Thymus (tissue), 11 donors: ENCODE data around the gene MAOB. TPM values are rescaled to one million over a fixed set of nuclear protein-coding genes. Genes with fewer than 3 reads are reported as not detected.

Experiments
- DNase-seq, 9 donors: peaks; one replicate each; pipeline ENCODE4 v3.0.0-alpha.2; 2013; ENCODE audit warnings: low spot score in 9 of 9, low read depth in 6 of 9, missing footprints in 1 of 9
- H3K27ac ChIP-seq, 2 donors: one replicate each; pipeline ENCODE4 v1.5.1; 2013; ENCODE audit warnings: control low read depth in 1 of 2, low read depth in 1 of 2, low read length in 1 of 2, mild to moderate bottlenecking in 1 of 2, moderate library complexity in 1 of 2
- H3K27me3 ChIP-seq, 2 donors: one replicate each; pipeline ENCODE4 v1.5.1; 2013; ENCODE audit warnings: low read length in 1 of 2; ENCODE audit not compliant: control insufficient read depth in 2 of 2, insufficient read depth in 1 of 2
- H3K36me3 ChIP-seq, 2 donors: one replicate each; pipeline ENCODE4 v1.5.1; 2013; ENCODE audit warnings: low read length in 1 of 2, mild to moderate bottlenecking in 1 of 2, moderate library complexity in 1 of 2; ENCODE audit not compliant: control insufficient read depth in 2 of 2, insufficient read depth in 2 of 2
- H3K4me1 ChIP-seq, 2 donors: one replicate each; pipeline ENCODE4 v1.5.1; 2013; ENCODE audit warnings: low read length in 2 of 2; ENCODE audit not compliant: control insufficient read depth in 2 of 2, insufficient read depth in 2 of 2
- H3K4me3 ChIP-seq, 2 donors: one replicate each; pipeline ENCODE4 v1.5.1; 2013; ENCODE audit warnings: low read length in 2 of 2, control low read depth in 1 of 2, mild to moderate bottlenecking in 1 of 2
- H3K9me3 ChIP-seq, 2 donors: one replicate each; pipeline ENCODE4 v1.5.1; 2013; ENCODE audit warnings: low read length in 1 of 2, mild to moderate bottlenecking in 1 of 2; ENCODE audit not compliant: control insufficient read depth in 2 of 2, insufficient read depth in 1 of 2
- WGBS: extraction: QIAGEN DNeasy Blood & Tissue Kit; methylation state at CpG from one replicate; pipeline ENCODE4 v1.1.7; 2013; 5-methylcytosine and 5-hydroxymethylcytosine counted together
- polyA plus RNA-seq: library from polyadenylated mRNA; stranded (reverse); fragments of 200-250 nt; gene quantifications from one replicate; pipeline ENCODE4 v1.2.3, GENCODE V29; 2013
- total RNA-seq: library from RNA; stranded (reverse); fragments of 120-200 nt; gene quantifications from one replicate; pipeline ENCODE4 v1.2.4, GENCODE V29; 2013
- donor health status: healthy.

MAOB gene
- total and polyA plus RNA-seq, 2 donors: 0.85 to 5.0 TPM

DNA sequence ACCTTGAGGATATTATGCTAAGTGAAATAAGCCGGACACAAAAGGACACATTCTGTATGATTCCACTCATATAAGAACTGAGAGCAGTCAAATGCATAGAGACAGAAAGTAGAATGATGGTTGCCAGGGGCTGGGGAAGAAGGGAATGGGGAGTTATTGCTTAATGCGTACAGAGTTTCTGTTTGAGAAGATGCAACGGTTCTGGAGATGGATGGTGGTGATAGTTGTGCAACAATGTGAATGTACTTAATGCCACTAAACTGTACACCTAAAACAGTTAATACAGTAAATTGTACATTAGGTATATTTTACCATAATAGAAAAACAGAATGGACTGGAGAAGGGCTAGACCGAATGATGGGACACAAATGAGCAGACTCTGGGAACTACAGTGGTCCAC is 15.8 kb downstream of the MAOB start:
- Histone ChIP-seq H3K9me3 (no peaks in the 10 kb centered on the region), H3K4me1 (no peaks in the 10 kb centered on the region), H3K27me3 (no peaks in the 10 kb centered on the region), H3K27ac (no peak overlapping the region), H3K36me3 (no peaks in the 10 kb centered on the region), H3K4me3 (no peak overlapping the region)
- DNase-seq: no peak
- 98% methylated on average over 4 of the region's 4 CpGs for WGBS

DNA sequence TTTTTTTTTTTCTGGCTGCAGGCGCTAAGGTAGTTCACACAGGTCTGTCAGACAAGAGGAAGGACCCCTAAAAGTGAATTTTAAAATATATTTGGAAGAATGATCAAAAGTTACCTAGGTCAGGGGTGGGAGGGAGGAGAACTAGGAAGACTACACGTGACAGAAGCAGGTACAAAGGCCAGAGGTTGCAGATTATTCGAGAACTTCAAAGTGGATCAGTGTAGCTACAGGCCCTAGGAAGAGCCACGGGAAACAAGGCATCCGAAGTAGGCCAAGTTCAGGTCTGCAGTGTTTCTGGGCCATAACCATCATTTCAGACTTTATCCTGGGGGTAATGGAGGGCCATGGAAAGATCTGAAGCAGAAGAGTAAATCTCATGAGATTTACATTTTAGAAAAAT is 16.5 kb downstream of the MAOB start:
- Histone ChIP-seq H3K27me3 (no peaks in the 10 kb centered on the region), H3K27ac (no peak overlapping the region), H3K9me3 (no peaks in the 10 kb centered on the region), H3K4me3 (no peak overlapping the region), H3K4me1 (no peaks in the 10 kb centered on the region), H3K36me3 (no peaks in the 10 kb centered on the region)
- 99% methylated on average over 5 of the region's 5 CpGs for WGBS
- no peak for DNase-seq

GRCh38 chrX:43862434-43862833 is 19.8 kb downstream of the MAOB start:
- no peaks in the 10 kb centered on the region for H3K9me3 ChIP-seq
- no peaks in the 10 kb centered on the region for H3K27me3 ChIP-seq
- WGBS: 100% methylated on average over 1 of the region's 1 CpG
- no peak overlapping the region for H3K27ac ChIP-seq
- no peaks in the 10 kb centered on the region for H3K4me1 ChIP-seq
- H3K4me3 ChIP-seq: no peak overlapping the region
- no peaks in the 10 kb centered on the region for H3K36me3 ChIP-seq
- DNase-seq: no peak

DNA sequence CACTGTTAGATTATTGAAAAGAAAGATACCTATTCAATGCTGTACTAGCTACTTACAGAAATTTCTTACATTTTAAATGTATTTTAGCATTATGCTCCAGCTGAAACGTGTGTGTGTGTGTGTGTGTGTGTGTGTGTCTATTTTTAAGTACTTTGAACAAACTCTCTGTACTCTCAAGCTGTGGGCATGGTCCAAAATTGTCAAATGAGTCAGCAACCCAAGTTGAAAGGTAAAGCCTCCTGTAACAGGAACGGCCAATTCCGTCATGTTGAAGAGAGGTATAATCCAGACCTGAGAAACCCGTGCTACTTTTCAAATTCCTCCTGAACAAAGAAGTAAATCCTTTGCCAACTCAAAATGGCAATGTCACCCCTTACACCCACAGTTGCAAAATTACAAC is 20.5 kb downstream of the MAOB start:
- Histone ChIP-seq H3K27ac (no peak overlapping the region), H3K9me3 (no peaks in the 10 kb centered on the region), H3K36me3 (no peaks in the 10 kb centered on the region), H3K4me3 (no peak overlapping the region), H3K4me1 (no peaks in the 10 kb centered on the region), H3K27me3 (no peaks in the 10 kb centered on the region)
- no peak for DNase-seq
- 91% methylated on average over 4 of the region's 4 CpGs for WGBS

DNA sequence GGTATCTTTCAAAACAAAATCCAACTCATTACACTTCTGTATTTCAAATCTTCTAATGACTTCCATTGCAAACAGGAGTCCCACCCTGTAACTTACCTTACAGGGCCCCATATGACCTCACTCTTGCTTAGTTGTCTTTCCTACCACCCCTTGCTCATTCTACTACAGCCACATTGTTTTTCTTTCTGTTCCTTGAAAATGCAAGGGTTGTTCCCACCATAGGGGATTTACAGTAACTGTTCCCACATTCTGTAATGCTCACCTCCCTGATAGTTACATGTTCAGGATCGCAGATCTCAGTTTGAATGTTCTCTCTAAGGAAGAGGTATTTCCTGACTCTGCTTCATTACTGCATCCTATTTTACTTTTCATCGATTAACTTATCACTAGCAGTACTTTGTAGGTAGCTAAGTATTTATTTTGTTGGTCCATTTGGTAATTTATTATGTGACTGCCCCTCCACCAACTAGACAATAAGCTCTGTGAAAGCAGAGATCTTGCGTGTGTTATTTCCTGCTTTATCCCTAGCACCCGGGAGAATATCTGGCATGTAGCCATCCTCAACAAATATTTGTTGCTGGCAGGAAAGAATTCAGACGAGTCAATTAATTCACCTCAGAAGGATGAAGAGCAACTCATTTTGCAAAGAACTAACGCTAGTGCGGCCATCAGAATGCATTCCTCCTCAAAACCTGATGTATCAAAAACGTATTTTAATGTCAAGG is 21.4 kb downstream of the MAOB start:
- no peak for DNase-seq
- H3K27ac ChIP-seq: no peak overlapping the region
- no peaks in the 10 kb centered on the region for H3K36me3 ChIP-seq

GRCh38 chrX:43853225-43853828 is 28.9 kb downstream of the MAOB start:
- H3K9me3 ChIP-seq: no peaks in the 10 kb centered on the region
- no peak overlapping the region for H3K4me3 ChIP-seq
- H3K36me3 ChIP-seq: no peaks in the 10 kb centered on the region
- H3K27ac ChIP-seq: no peak overlapping the region
- 93% methylated on average over 6 of the region's 6 CpGs for WGBS
- no peaks in the 10 kb centered on the region for H3K27me3 ChIP-seq
- no peak for DNase-seq
- no peaks in the 10 kb centered on the region for H3K4me1 ChIP-seq

More for the DNA sequence above, 21.4 kb downstream of the MAOB start:
- H3K4me1 ChIP-seq: no peaks in the 10 kb centered on the region
- WGBS: 82% methylated on average over 8 of the region's 8 CpGs
- H3K27me3 ChIP-seq: no peaks in the 10 kb centered on the region
- H3K9me3 ChIP-seq: no peaks in the 10 kb centered on the region
- no peak overlapping the region for H3K4me3 ChIP-seq

DNA sequence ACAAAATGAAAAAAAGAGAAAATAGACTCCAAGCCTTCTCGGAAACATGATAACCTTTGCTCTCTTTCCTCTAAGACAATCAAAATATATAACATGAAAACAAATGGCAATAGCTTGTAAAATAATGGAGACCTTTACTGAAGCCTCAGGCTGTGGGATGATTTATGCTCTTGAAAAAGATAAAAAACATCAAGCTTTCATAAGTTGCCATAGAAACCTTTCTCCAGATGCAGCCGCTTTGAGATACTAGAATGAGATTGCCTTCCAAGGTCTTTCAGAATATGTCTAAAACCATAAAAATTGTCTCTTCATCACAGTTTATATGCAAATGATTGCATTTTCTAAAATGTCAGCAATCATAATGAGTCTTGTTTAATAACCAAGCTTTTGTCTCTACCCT is 31.6 kb downstream of the MAOB start:
- Histone ChIP-seq H3K27ac (no peak overlapping the region), H3K9me3 (no peaks in the 10 kb centered on the region), H3K4me3 (no peak overlapping the region), H3K36me3 (no peaks in the 10 kb centered on the region), H3K4me1 (no peaks in the 10 kb centered on the region), H3K27me3 (no peaks in the 10 kb centered on the region)
- DNase-seq: no peak
- WGBS: 93% methylated on average over 2 of the region's 2 CpGs

DNA sequence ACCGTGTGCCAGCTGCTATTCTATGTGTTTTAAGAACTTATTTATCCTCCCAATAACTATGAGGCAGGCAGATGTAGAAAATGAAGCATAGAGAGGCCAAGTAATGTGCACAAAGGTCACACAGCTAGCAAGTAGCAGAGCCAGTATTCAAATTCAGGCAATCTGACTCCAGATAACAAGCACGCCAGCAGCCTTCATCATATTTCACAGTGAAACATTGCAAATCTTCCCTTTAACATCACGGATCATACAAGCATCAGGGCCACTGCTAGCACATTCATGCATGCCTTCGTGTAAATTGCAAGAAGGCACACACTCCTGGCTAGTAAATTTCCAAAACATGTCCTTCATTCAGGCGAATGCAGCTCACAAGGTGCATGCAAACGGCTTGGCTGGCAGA is 33.1 kb downstream of the MAOB start:
- Histone ChIP-seq H3K36me3 (no peaks in the 10 kb centered on the region), H3K4me1 (no peaks in the 10 kb centered on the region), H3K27me3 (no peaks in the 10 kb centered on the region), H3K9me3 (no peaks in the 10 kb centered on the region), H3K27ac (no peak overlapping the region), H3K4me3 (no peak overlapping the region)
- 94% methylated on average over 6 of the region's 6 CpGs for WGBS
- no peak for DNase-seq

DNA sequence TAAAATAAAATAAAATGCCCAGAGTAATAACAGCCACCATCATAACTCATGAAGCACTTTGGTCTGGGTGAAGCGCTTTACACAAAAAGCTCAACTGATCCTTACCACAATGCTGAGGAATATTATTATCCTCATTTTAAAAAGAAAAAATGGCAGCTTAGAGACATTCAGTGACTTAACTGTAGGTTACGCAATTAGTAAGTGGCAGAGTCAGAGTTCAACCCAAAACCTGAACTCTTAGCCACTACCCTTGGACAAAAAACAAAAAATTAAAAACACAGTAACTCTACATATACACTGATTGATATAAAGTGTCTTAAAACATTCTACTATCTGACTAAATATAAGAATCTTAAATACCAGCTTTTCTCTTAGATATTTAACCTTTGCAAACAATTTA is 34.9 kb downstream of the MAOB start:
- no peaks in the 10 kb centered on the region for H3K4me1 ChIP-seq

More for the DNA sequence above, 34.9 kb downstream of the MAOB start:
- no peaks in the 10 kb centered on the region for H3K36me3 ChIP-seq
- H3K9me3 ChIP-seq: no peaks in the 10 kb centered on the region
- H3K27me3 ChIP-seq: no peaks in the 10 kb centered on the region
- no peak for DNase-seq
- H3K4me3 ChIP-seq: no peak overlapping the region
- no peak overlapping the region for H3K27ac ChIP-seq
- 97% methylated on average over 2 of the region's 2 CpGs for WGBS
